22Rv1 (cell line): ENCODE measurements around the gene MISP.
"Not testable (repeated sequence)": the region's sequence is repeated elsewhere in the genome, so short reads cannot be mapped to it uniquely, and the experiment has no call there.

Source experiments
- H3K27ac ChIP-seq: fragments of 450-650 bp; 2 replicates; pipeline ENCODE4 v1.5.1; 2017
- CTCF ChIP-seq: fragments of 450-650 bp; IDR thresholded peaks from 2 replicates; pipeline ENCODE4 v1.5.1; 2017; ENCODE audit warnings: mild to moderate bottlenecking
- ZFX ChIP-seq: fragments of 450-650 bp; IDR thresholded peaks from 2 replicates; pipeline ENCODE4 v1.6.1; 2017; ENCODE audit warnings: antibody characterized with exemption, borderline replicate concordance

The MISP gene

GRCh38 chr19:736125-736524, 14.8 kb upstream of the MISP start:
- TF ChIP-seq ZFX (no peak), CTCF (no peak)
- no peak overlapping the region for H3K27ac ChIP-seq

GRCh38 chr19:737591-738093, 13.3 kb upstream of the MISP start:
- TF ChIP-seq ZFX, result no peak
- peak; percentile 84 for TF ChIP-seq CTCF
- H3K27ac ChIP-seq, result no peak overlapping the region

- no peak overlapping the region for H3K27ac ChIP-seq
- no peak for TF ChIP-seq CTCF
- no peak for TF ChIP-seq ZFX
Observed at GRCh38 chr19:738509-739128, 12.3 kb upstream of the MISP start.

GRCh38 chr19:739998-740715, 10.8 kb upstream of the MISP start:
- TF ChIP-seq CTCF (no peak), ZFX (no peak)
- H3K27ac ChIP-seq, result no peak overlapping the region

GRCh38 chr19:740816-741505, 10.0 kb upstream of the MISP start:
- H3K27ac ChIP-seq, result not testable (repeated sequence)

- TF ChIP-seq ZFX, result no peak
- TF ChIP-seq CTCF, result peak; percentile 25
- H3K27ac ChIP-seq, result no peak overlapping the region
Observed at GRCh38 chr19:741506-742131, 9.3 kb upstream of the MISP start.

GRCh38 chr19:742540-743075, 8.3 kb upstream of the MISP start:
- no peak for TF ChIP-seq CTCF
- no peak for TF ChIP-seq ZFX
- H3K27ac ChIP-seq, result no peak overlapping the region
